ENCODE results near the gene SLC35E4.

GRCh38 chr22:30640361-30640760 lies 4.8 kb downstream of the SLC35E4 start:
- TF ChIP-seq CTCF (IDR thresholded peaks at IDR 0.05 in 4 of 5, conservative IDR thresholded peaks at IDR 0.05 in 1 of 5) (no peak), POLR2A (IDR thresholded peaks at IDR 0.05) (no peak)

Measured in gastrocnemius medialis (tissue), 4 donors.